ENCODE results near the gene TMEM207. TPM values are rescaled to one million over a fixed set of nuclear protein-coding genes. Genes with fewer than 3 reads are reported as not detected.

The TMEM207 gene
- total and polyA plus RNA-seq, 2 of the 8 experiments (the other 6 are each of a cell fraction or from before 2014, with no cell fraction given), result not detected

GRCh38 chr3:190381441-190381840 lies 68.3 kb downstream of the TMEM207 start:
- FAIRE-seq, result no peak
- H4K8ac ChIP-seq (ENCODE audit: extremely low read depth, insufficient read depth, low read length), result no peak overlapping the region
- H4K5ac ChIP-seq (ENCODE audit: insufficient read length, low read depth, low read length), result no peak overlapping the region
- no peak overlapping the region for H2BK120ac ChIP-seq (replicated peaks; ENCODE audit: low read depth, low read length)
- H3K9ac ChIP-seq (replicated peaks in 1 of 4; ENCODE audit: extremely low read depth in 1 of 4, low read depth in 3 of 4, low read length in 3 of 4), result no peak overlapping the region
- no peak overlapping the region for H2AFZ ChIP-seq (ENCODE audit: low read length)
- H3K9me3 ChIP-seq (ENCODE audit: insufficient read depth in 2 of 2, low read depth in 1 of 2, low read length in 1 of 2), result no peaks in the 10 kb centered on the region
- no peak overlapping the region for H3K18ac ChIP-seq (ENCODE audit: extremely low read depth, low read length)
- H4K20me1 ChIP-seq (replicated peaks in 1 of 2; ENCODE audit: control insufficient read depth in 1 of 2, insufficient read depth in 2 of 2, low read length in 2 of 2), result no peaks in the 10 kb centered on the region
- no peak for DNase-seq (ENCODE audit: low read depth in 1 of 2, low spot score in 2 of 2)
- no peak overlapping the region for H2BK20ac ChIP-seq (ENCODE audit: low read length)
- H3K36me3 ChIP-seq (ENCODE audit: control insufficient read depth in 2 of 4, insufficient read depth in 4 of 4, low read length in 3 of 4), result no peaks in the 10 kb centered on the region
- H3K4me1 ChIP-seq (replicated peaks in 1 of 4; ENCODE audit: control insufficient read depth in 3 of 4, insufficient read depth in 4 of 4, low read length in 3 of 4), result peaks cover 0 to 3% (median 0%) of the 10 kb centered on the region in 4 experiments; a peak in 1 of 7 replicates
- ChIA-PET CTCF (ENCODE audit: partially characterized antibody) (no interaction called here), POLR2A (ENCODE audit: partially characterized antibody) (no interaction called here)
- no peak overlapping the region for H3K4me2 ChIP-seq (ENCODE audit: insufficient read depth in 1 of 2, low read depth in 2 of 2, low read length in 2 of 2)
- H3K27ac ChIP-seq (ENCODE audit: low read depth, low read length), result no peak overlapping the region
- no peak overlapping the region for H2BK5ac ChIP-seq (ENCODE audit: low read depth, low read length)
- H3K14ac ChIP-seq (ENCODE audit: insufficient read length), result no peak overlapping the region
- no peaks in the 10 kb centered on the region for H3K27me3 ChIP-seq (replicated peaks in 1 of 4; ENCODE audit: control insufficient read depth in 3 of 4, extremely low read depth in 1 of 4, insufficient read depth in 3 of 4, low read length in 3 of 4)
- H3K56ac ChIP-seq (replicated peaks; ENCODE audit: insufficient read length, low read depth, low read length), result no peak overlapping the region
- H3K4ac ChIP-seq (replicated peaks; ENCODE audit: insufficient read length, low read depth, low read length), result no peak overlapping the region
- H2BK12ac ChIP-seq (ENCODE audit: low read depth, low read length), result no peak overlapping the region
- H3K79me2 ChIP-seq (ENCODE audit: control insufficient read depth in 1 of 2, insufficient read depth in 2 of 2, low read length in 2 of 2), result no peaks in the 10 kb centered on the region
- no peak overlapping the region for H2AK5ac ChIP-seq (ENCODE audit: low read depth, low read length)
- H3K23ac ChIP-seq (ENCODE audit: insufficient read length), result no peak overlapping the region
- H3K79me1 ChIP-seq (ENCODE audit: low read depth, low read length), result no peaks in the 10 kb centered on the region
- H3K23me2 ChIP-seq (ENCODE audit: low read depth, low read length), result no peaks in the 10 kb centered on the region
- H2BK15ac ChIP-seq (ENCODE audit: low read length), result no peak overlapping the region
- no peak overlapping the region for H4K91ac ChIP-seq (replicated peaks; ENCODE audit: insufficient read length, low read length)
- H3K4me3 ChIP-seq (ENCODE audit: extremely low read depth in 1 of 4, insufficient read depth in 2 of 4, low read depth in 3 of 4, low read length in 4 of 4), result no peak overlapping the region
- TF ChIP-seq RBBP5 (IDR thresholded peaks at IDR 0.05; ENCODE audit: borderline replicate concordance, low read depth, low read length) (no peak), TBP (IDR thresholded peaks at IDR 0.05; ENCODE audit: low read depth, low read length) (no peak), SP2 (IDR thresholded peaks at IDR 0.05; ENCODE audit: low read length) (no peak), TCF12 (IDR thresholded peaks at IDR 0.05; ENCODE audit: low read depth, low read length) (no peak), CREB1 (IDR thresholded peaks at IDR 0.05) (no peak), GTF2F1 (IDR thresholded peaks at IDR 0.05; ENCODE audit: borderline replicate concordance, low read depth, low read length) (no peak), EZH2 (IDR thresholded peaks at IDR 0.05; ENCODE audit: low read depth, low read length, severe bottlenecking) (no peak), EP300 (IDR thresholded peaks at IDR 0.05; ENCODE audit: borderline replicate concordance in 1 of 2, low read depth in 2 of 2, low read length in 2 of 2) (no peak), BCL11A (IDR thresholded peaks at IDR 0.05; ENCODE audit: low read depth in 2 of 2, low read length in 2 of 2) (no peak), CTCF (IDR thresholded peaks at IDR 0.05; ENCODE audit: control extremely low read depth in 1 of 3, insufficient read depth in 1 of 3, low read depth in 1 of 3, low read length in 3 of 3) (no peak), NANOG (IDR thresholded peaks at IDR 0.05; ENCODE audit: insufficient read depth, low read depth, low read length, poor library complexity, severe bottlenecking) (no peak), HDAC2 (IDR thresholded peaks at IDR 0.05; ENCODE audit: borderline replicate concordance in 1 of 2, low read depth in 2 of 2, low read length in 2 of 2) (no peak), FOSL1 (IDR thresholded peaks at IDR 0.05; ENCODE audit: insufficient read depth, low read depth, low read length) (no peak)

All from H1 (cell line).